ENCODE measurements around the gene MR1.

Gene MR1

GRCh38 chr1:181033799-181034451 is at the start of gene MR1:
Gene MR1, plus strand, starts transcription at chr1:181033983. Its CDS starts 25 bp downstream, at chr1:181034008.
- peak in 1 of 2 experiments; percentile 10 for DNase-seq

GRCh38 chr1:180988253-180988752 is 45.5 kb upstream of the MR1 start:
- DNase-seq: no peak

GRCh38 chr1:180994262-180994661 is 39.5 kb upstream of the MR1 start:
- DNase-seq: no peak

GRCh38 chr1:180997843-180998504 is 35.8 kb upstream of the MR1 start:
- DNase-seq: no peak

- DNase-seq: no peak
These were observed 32.5 kb upstream of the MR1 start for GRCh38 chr1:181001091-181001780.

GRCh38 chr1:181002582-181003172 is 31.1 kb upstream of the MR1 start:
- DNase-seq: no peak

- no peak for DNase-seq
These were observed 23.0 kb upstream of the MR1 start for GRCh38 chr1:181010789-181011188.

GRCh38 chr1:181011301-181012202 is 22.2 kb upstream of the MR1 start:
- no peak for DNase-seq

- no peak for DNase-seq
These were observed 21.5 kb upstream of the MR1 start for GRCh38 chr1:181012203-181012745.

GRCh38 chr1:181013144-181013543 is 20.6 kb upstream of the MR1 start:
- DNase-seq: no peak

- no peak for DNase-seq
These were observed 19.1 kb upstream of the MR1 start for GRCh38 chr1:181014477-181015250.

- no peak for DNase-seq
These were observed 18.6 kb upstream of the MR1 start for GRCh38 chr1:181015251-181015615.

- no peak for DNase-seq
These were observed 17.2 kb upstream of the MR1 start for GRCh38 chr1:181016563-181016962.

- DNase-seq: no peak
These were observed 14.7 kb upstream of the MR1 start for GRCh38 chr1:181018901-181019681.

GRCh38 chr1:181021159-181021558 is 12.6 kb upstream of the MR1 start:
- no peak for DNase-seq

- peak; percentile 55 to 59 for DNase-seq
These were observed 11.9 kb upstream of the MR1 start for GRCh38 chr1:181021811-181022434.

GRCh38 chr1:181023265-181024057 is 10.3 kb upstream of the MR1 start:
- no peak for DNase-seq

GRCh38 chr1:181028196-181028595 is 5.6 kb upstream of the MR1 start:
- no peak for DNase-seq

GRCh38 chr1:181028615-181029014 is 5.2 kb upstream of the MR1 start:
- DNase-seq: no peak
